ENCODE data around the gene PRXL2C.

Gene PRXL2C

GRCh38 chr9:96612966-96613589 is 42.0 kb downstream of the PRXL2C start:
- no peak for DNase-seq (ENCODE audit: low read depth in 1 of 2, low spot score in 1 of 2)

- DNase-seq (ENCODE audit: low read depth in 1 of 2, low spot score in 1 of 2), result no peak
Measured at GRCh38 chr9:96612105-96612965, 42.8 kb downstream of the PRXL2C start.

GRCh38 chr9:96611302-96611701 is 43.8 kb downstream of the PRXL2C start:
- DNase-seq (ENCODE audit: low read depth in 1 of 2, low spot score in 1 of 2), result no peak

GRCh38 chr9:96609732-96610131 is 45.4 kb downstream of the PRXL2C start:
- no peak for DNase-seq (ENCODE audit: low read depth in 1 of 2, low spot score in 1 of 2)

- no peak for DNase-seq (ENCODE audit: low read depth in 1 of 2, low spot score in 1 of 2)
Measured at GRCh38 chr9:96607971-96608370, 47.1 kb downstream of the PRXL2C start.

- no peak for DNase-seq (ENCODE audit: low read depth in 1 of 2, low spot score in 1 of 2)
Measured at GRCh38 chr9:96605328-96605727, 49.8 kb downstream of the PRXL2C start.

- no peak for DNase-seq (ENCODE audit: low read depth in 1 of 2, low spot score in 1 of 2)
Measured at GRCh38 chr9:96604004-96604319, 51.2 kb downstream of the PRXL2C start.

GRCh38 chr9:96603305-96604003 is 51.7 kb downstream of the PRXL2C start:
- no peak for DNase-seq (ENCODE audit: low read depth in 1 of 2, low spot score in 1 of 2)

GRCh38 chr9:96599298-96599697 is 55.8 kb downstream of the PRXL2C start:
- no peak for DNase-seq (ENCODE audit: low read depth in 1 of 2, low spot score in 1 of 2)

GRCh38 chr9:96596601-96597111 is 58.5 kb downstream of the PRXL2C start:
- no peak for DNase-seq (ENCODE audit: low read depth in 1 of 2, low spot score in 1 of 2)
